Heart left ventricle (tissue), 16 donors: ENCODE data around the gene MAPKAP1. TPM values are rescaled to one million over a fixed set of nuclear protein-coding genes. Genes with fewer than 3 reads are reported as not detected.

Experiments used
- ATAC-seq, 4 donors: fragments of 200-7000 bp; cut with Tn5 transposase; one replicate each; pipeline ENCODE4 v1.9.1; 2020 to 2022; ENCODE audit warnings: moderate library complexity in 4 of 4, mild to moderate bottlenecking in 3 of 4, moderate number of reproducible peaks in 1 of 4
- DNase-seq, 5 donors: peaks; one replicate each; pipeline ENCODE4 v3.0.0-alpha.2; 2020
- H3K27ac ChIP-seq, 12 donors: fragments of 200-600 bp; sonication (generic) in 4 of 12; one replicate each; pipeline versions ENCODE4 v1.5.0 to v1.8.0; 2016 to 2022; ENCODE audit warnings: mild to moderate bottlenecking in 2 of 12
- H3K27me3 ChIP-seq, 9 donors: fragments of 200-600 bp; sonication (generic) in 2 of 9; one replicate each; pipeline versions ENCODE4 v1.5.1 to v1.8.0; 2016 to 2022; ENCODE audit warnings: mild to moderate bottlenecking in 3 of 9
- H3K36me3 ChIP-seq, 9 donors: fragments of 200-600 bp; sonication (generic) in 2 of 9; one replicate each; pipeline versions ENCODE4 v1.5.0 to v1.8.0; 2018 to 2022; ENCODE audit warnings: mild to moderate bottlenecking in 2 of 9
- H3K4me1 ChIP-seq, 12 donors: fragments of 200-600 bp; sonication (generic) in 4 of 12; one replicate each; pipeline versions ENCODE4 v1.5.0 to v1.8.0; 2016 to 2022; ENCODE audit warnings: mild to moderate bottlenecking in 3 of 12
- H3K4me3 ChIP-seq, 12 donors: fragments of 200-600 bp; sonication (generic) in 4 of 12; one replicate each; pipeline versions ENCODE4 v1.5.0 to v1.8.0; 2017 to 2022; ENCODE audit warnings: mild to moderate bottlenecking in 9 of 12, moderate library complexity in 4 of 12
- H3K9me3 ChIP-seq, 12 donors: fragments of 200-600 bp; sonication (generic) in 4 of 12; one replicate each; pipeline versions ENCODE4 v1.5.0 to v1.8.0; 2016 to 2022; ENCODE audit warnings: mild to moderate bottlenecking in 1 of 12
- CTCF ChIP-seq, 12 donors: fragments of 200-600 bp; sonication (generic) in 4 of 12; IDR thresholded peaks; one replicate each; pipeline versions ENCODE4 v1.5.0 to v1.8.0; 2018 to 2022; ENCODE audit warnings: antibody characterized with exemption in 12 of 12, mild to moderate bottlenecking in 5 of 12
- POLR2A ChIP-seq, 2 donors: fragments of 450-650 bp; IDR thresholded peaks; one replicate each; pipeline ENCODE4 v1.6.1; 2017; ENCODE audit warnings: antibody characterized with exemption in 2 of 2, mild to moderate bottlenecking in 2 of 2, moderate library complexity in 2 of 2
- WGBS, 4 donors: extraction: QIAGEN DNeasy Blood & Tissue Kit in 2 of 4; methylation state at CpG; one replicate each; pipeline versions ENCODE4 v1.1.5 to v1.1.7; 2013 to 2018; 5-methylcytosine and 5-hydroxymethylcytosine counted together
- intact Hi-C, 10 donors: fragments of 100-400 bp; cut with DNase I; formaldehyde crosslinking; loops; one replicate each; pipeline versions ENCODE4 v1.11.1 to v1.14.2; 2022
- polyA plus RNA-seq, 2 donors: library from polyadenylated mRNA; stranded (reverse); fragments of 200-250 nt; gene quantifications; one replicate each; pipeline ENCODE4 v1.2.3, GENCODE V29; 2013
- total RNA-seq, 9 donors: library from RNA; depleted of rRNA in 2 of 9; stranded (reverse); fragments of >200 nt in 2 of 9; fragmentation: NEBNext Ultra II Directional in 3 of 9; extraction: Animal tissue kit (Norgen Biotek cat#: 25700) in 3 of 9; gene quantifications; one replicate each; pipeline versions ENCODE4 v1.1.0 to v1.2.4, GENCODE V29; 2016 to 2023
- donor health status: ischemic (EF 13 %, LVEDD 7.1; RV severe dilation, severe dysfunction).
- donor health status: healthy with polysubstance abuse.
- donor health status: DM: no; HTN: yes; CAD: no.
- donor health status: DM: no; HTN: no; CAD: no.
- donor health status: ischemic (EF 25% LVEDD 6.9; RV normal size, moderate dysfunction).
- donor health status: ischemic (EF 25% LVEDD 5.7; RV mildly dilated, moderate dysfunction).
- donor health status: healthy.
- donor health status: DM: yes; HTN: yes; CAD: no.
- donor health status: ischemic (EF 35%, LVEDD 5.7; RV mildly dilated, moderate dysfunction).
- donor health status: nonischemic (EF 11% LVEDD 7.7; RV severe dilation, severe dysfunction).
- donor health status: DM: yes; HTN: yes; CAD: no.
- donor health status: PGD.
- donor health status: ischemic (EF 29% LVEDD 5.4; RV normal size, mild dysfunction).
- donor health status: nonischemic (EF 23%, LVEDD 6.1; RV moderate dilation, normal function).

The MAPKAP1 gene
- total and polyA plus RNA-seq, 11 donors: 76.2 to 145 (median 124) TPM

GRCh38 chr9:125415583-125416460 is 291.2 kb downstream of the MAPKAP1 start:
- peaks cover 0 to 3% (median 0%) of the 10 kb centered on the region in 12 donors for H3K4me1 ChIP-seq
- no peak overlapping the region for H3K27ac ChIP-seq
- peak in 2 of 12 donors; percentile 8 to 28 for TF ChIP-seq CTCF (IDR thresholded peaks at IDR 0.05)
- TF ChIP-seq POLR2A (IDR thresholded peaks at IDR 0.05): no peak
- 81 to 85% (median 85%) methylated on average over 23 of the region's 23 CpGs for WGBS, 4 donors
- DNase-seq (peak in 2 of 5 donors; percentile 20 to 51), ATAC-seq (peak in 2 of 4 donors; percentile 25 to 55)
- no peaks in the 10 kb centered on the region for H3K9me3 ChIP-seq
- H3K4me3 ChIP-seq: no peak overlapping the region
- H3K36me3 ChIP-seq: no peaks in the 10 kb centered on the region
- intact Hi-C loops: loop anchor here in 1 of 10 donors (10.0 kb wide), 1 partner anchor 219 kb away; no protein-coding TSS in a partner anchor
- H3K27me3 ChIP-seq: no peaks in the 10 kb centered on the region

GRCh38 chr9:125413579-125413978 is 293.4 kb downstream of the MAPKAP1 start:
- H3K27ac ChIP-seq: no peak overlapping the region
- DNase-seq: peak in 1 of 5 donors; percentile 15
- H3K36me3 ChIP-seq: no peaks in the 10 kb centered on the region
- intact Hi-C loops: loop anchor here in 2 of 10 donors (5.0 to 10.0 kb wide), 2 partner anchors 221 to 334 kb away; partner anchors contain the start of gene PBX3 (in 1 of the 2)
- TF ChIP-seq POLR2A (IDR thresholded peaks at IDR 0.05) (no peak), CTCF (IDR thresholded peaks at IDR 0.05) (no peak)
- ATAC-seq: no peak
- H3K27me3 ChIP-seq: no peaks in the 10 kb centered on the region
- no peaks in the 10 kb centered on the region for H3K9me3 ChIP-seq
- H3K4me3 ChIP-seq: no peak overlapping the region
- H3K4me1 ChIP-seq: peaks cover 0 to 5% (median under 1%) of the 10 kb centered on the region in 12 donors
- 93 to 98% (median 96%) methylated on average over 8 of the region's 8 CpGs for WGBS, 4 donors

- DNase-seq (peak in 1 of 5 donors; percentile 6), ATAC-seq (no peak)
- H3K27ac ChIP-seq: no peak overlapping the region
- no peak overlapping the region for H3K4me3 ChIP-seq
- TF ChIP-seq POLR2A (IDR thresholded peaks at IDR 0.05) (no peak), CTCF (IDR thresholded peaks at IDR 0.05) (no peak)
- no peaks in the 10 kb centered on the region for H3K9me3 ChIP-seq
- WGBS, 4 donors: 81 to 87% (median 83%) methylated on average over 10 of the region's 10 CpGs
- peaks cover 0 to 16% (median 5%) of the 10 kb centered on the region in 12 donors for H3K4me1 ChIP-seq
- H3K36me3 ChIP-seq: no peaks in the 10 kb centered on the region
- intact Hi-C loops: loop anchor here in 2 of 10 donors (5.0 to 10.0 kb wide), 2 partner anchors 223 to 335 kb away; partner anchors contain the start of gene PBX3 (in 1 of the 2)
- H3K27me3 ChIP-seq: peaks cover 0 to 2% (median 0%) of the 10 kb centered on the region in 9 donors
These were observed 294.8 kb downstream of the MAPKAP1 start for GRCh38 chr9:125412166-125412565.

- no peak for ATAC-seq
- 76 to 79% (median 77%) methylated on average over 11 to 14 of the region's 14 CpGs for WGBS, 4 donors
- intact Hi-C loops: loop anchor here in 2 of 10 donors (5.0 to 10.0 kb wide), 2 partner anchors 224 to 336 kb away; partner anchors contain the start of gene PBX3 (in 1 of the 2)
- peaks cover 0 to 16% (median 5%) of the 10 kb centered on the region in 12 donors for H3K4me1 ChIP-seq
- H3K4me3 ChIP-seq: peak overlapping the region in 3 of 12 donors; percentile 40 to 52 (median 42)
- peak in 2 of 5 donors; percentile 17 to 63 for DNase-seq
- TF ChIP-seq CTCF (IDR thresholded peaks at IDR 0.05): no peak
- no peak for TF ChIP-seq POLR2A (IDR thresholded peaks at IDR 0.05)
- no peaks in the 10 kb centered on the region for H3K36me3 ChIP-seq
- H3K27me3 ChIP-seq: peaks cover 0 to 3% (median 0%) of the 10 kb centered on the region in 9 donors
- no peaks in the 10 kb centered on the region for H3K9me3 ChIP-seq
- no peak overlapping the region for H3K27ac ChIP-seq
These were observed 295.7 kb downstream of the MAPKAP1 start for GRCh38 chr9:125411171-125411756.
